Panc1 (cell line): ENCODE measurements around the gene CES2. TPM values are rescaled to one million over a fixed set of nuclear protein-coding genes. Genes with fewer than 3 reads are reported as not detected.

ENCODE experiments used
- ATAC-seq: fragments of 200-7000 bp; cut with Tn5 transposase; 2 replicates; pipeline ENCODE4 v1.9.1; 2020; ENCODE audit warnings: mild to moderate bottlenecking, moderate library complexity
- BruUV-seq: library from RNA; stranded (reverse); fragments of 400-500 nt; replicated peaks from 2 replicates; lab custom pipeline; 2021; lab: Mats Ljungman, UMichigan
- CTCF ChIA-PET: fragments of 300-600 bp; sonication (Branson Sonifier 250); formaldehyde crosslinking; loops from one replicate; lab custom pipeline; 2022; ENCODE audit warnings: antibody characterized with exemption; lab: Charles Lee
- POLR2A ChIA-PET: fragments of 300-600 bp; sonication (Branson Sonifier 250); formaldehyde crosslinking; loops from one replicate; lab custom pipeline; 2022; ENCODE audit warnings: antibody characterized with exemption; lab: Charles Lee
- DNase-seq: peaks from one replicate; pipeline ENCODE4 v3.0.0-alpha.2; 2010; ENCODE audit warnings: low read depth, low spot score
- H3K27ac ChIP-seq: 2 replicates; pipeline ENCODE4 v1.5.1; 2011; ENCODE audit warnings: mild to moderate bottlenecking, low read length, inconsistent platforms
- H3K27me3 ChIP-seq: fragments of 200-500 bp; sonication (Bioruptor generic); 2 replicates; pipeline ENCODE4 v1.6.0; 2014; ENCODE audit warnings: low read length, inconsistent platforms; ENCODE audit not compliant: control insufficient read depth, insufficient read depth
- H3K36me3 ChIP-seq: fragments of 200-500 bp; sonication (Bioruptor generic); 2 replicates; pipeline ENCODE4 v1.5.1; 2014; ENCODE audit warnings: inconsistent platforms, mild to moderate bottlenecking, low read length, moderate library complexity; ENCODE audit not compliant: control insufficient read depth, insufficient read depth
- H3K4me1 ChIP-seq: 2 replicates; pipeline ENCODE4 v1.5.1; 2011; ENCODE audit warnings: inconsistent platforms, mild to moderate bottlenecking, low read length, moderate library complexity; ENCODE audit not compliant: control insufficient read depth, insufficient read depth
- H3K4me3 ChIP-seq, 2 experiments: 2 replicates each; pipeline ENCODE4 v1.5.1; 2011 to 2012; ENCODE audit warnings: low read depth in 2 of 2, low read length in 2 of 2, mild to moderate bottlenecking in 2 of 2, inconsistent platforms in 1 of 2, moderate library complexity in 1 of 2
- H3K9me3 ChIP-seq: fragments of 200-500 bp; sonication (Bioruptor generic); 2 replicates; pipeline ENCODE4 v1.5.1; 2014; ENCODE audit warnings: low read depth, mild to moderate bottlenecking, inconsistent platforms, low read length, moderate library complexity; ENCODE audit not compliant: control insufficient read depth, insufficient read depth
- CTCF ChIP-seq: fragments of 450-650 bp; IDR thresholded peaks from 2 replicates; pipeline ENCODE4 v1.5.1; 2017; ENCODE audit warnings: mild to moderate bottlenecking
- POLR2AphosphoS5 ChIP-seq: IDR thresholded peaks from 2 replicates; pipeline ENCODE4 v1.6.1; 2012; ENCODE audit warnings: mild to moderate bottlenecking, low read depth, low read length, moderate library complexity
- REST ChIP-seq, 2 experiments: IDR thresholded peaks; 2 replicates each; pipeline ENCODE4 v1.6.1; 2011 to 2012; ENCODE audit warnings: low read depth in 2 of 2, control low read depth in 1 of 2, low read length in 1 of 2, mild to moderate bottlenecking in 1 of 2, moderate library complexity in 1 of 2; ENCODE audit not compliant: insufficient read depth in 1 of 2
- SIN3A ChIP-seq: IDR thresholded peaks from 2 replicates; pipeline ENCODE4 v1.6.1; 2012; ENCODE audit warnings: low read depth, mild to moderate bottlenecking, low read length, moderate library complexity, borderline replicate concordance; ENCODE audit not compliant: insufficient read depth
- TCF7L2 ChIP-seq: IDR thresholded peaks from 2 replicates; pipeline ENCODE4 v1.6.1; 2011; ENCODE audit warnings: mild to moderate bottlenecking, low read depth, low read length, inconsistent platforms
- in situ Hi-C: cut with HindIII; loops from 2 replicates; pipeline ENCODE4 v1.10.0; 2016; ENCODE audit warnings: low sequenced_read_pairs, low pct_unique_long_range_greater_than_20kb
- intact Hi-C: fragments of 100-400 bp; cut with micrococcal nuclease; formaldehyde crosslinking; loops from one replicate; pipeline ENCODE4 v1.10.0; 2022; ENCODE audit not compliant: unreplicated experiment
- total RNA-seq: library from RNA; stranded (reverse); gene quantifications from one replicate; pipeline ENCODE4 v1.2.1, GENCODE V29; 2021; ENCODE audit not compliant: unreplicated experiment

CES2 gene
- total RNA-seq, 1 experiment from 2014 or later: 26.3 TPM

- Histone ChIP-seq H3K4me1 (no peaks in the 10 kb centered on the region), H3K27ac (no peak overlapping the region), H3K9me3 (no peaks in the 10 kb centered on the region), H3K4me3 (no peak overlapping the region), H3K36me3 (no peaks in the 10 kb centered on the region), H3K27me3 (no peaks in the 10 kb centered on the region)
- TF ChIP-seq TCF7L2: no peak
- TF ChIP-seq REST (IDR thresholded peaks at IDR 0.05; ENCODE audit: insufficient read depth in 1 of 2, low read depth in 2 of 2, low read length in 1 of 2): no peak
- no peak for TF ChIP-seq SIN3A
- no peak for TF ChIP-seq CTCF
- TF ChIP-seq POLR2AphosphoS5: no peak
- in situ Hi-C loops (no loop called here), intact Hi-C loops (loop anchor here (10.0 kb wide), 2 partner anchors 129 to 179 kb away; partner anchors contain the start of genes B3GNT9, FBXL8, PHAF1 and TRADD)
- BruUV-seq: no TSS peak
- ATAC-seq (no peak), DNase-seq (no peak)
- POLR2A ChIA-PET: no interaction called here
- CTCF ChIA-PET: interaction anchor here (0.6 kb wide), 1 partner anchor 142 kb away, joined by 4 read pairs; no protein-coding TSS in a partner anchor
These were observed 40.1 kb downstream of the CES2 start for GRCh38 chr16:66975302-66975893.

- POLR2A ChIA-PET: interaction anchor here (0.6 kb wide), 1 partner anchor 228 kb away, joined by 11 read pairs; no protein-coding TSS in a partner anchor
- no TSS peak for BruUV-seq
These were observed 41.4 kb downstream of the CES2 start for GRCh38 chr16:66976746-66977145.

More at GRCh38 chr16:66976746-66977145, 41.4 kb downstream of the CES2 start:
- H3K4me3 ChIP-seq: no peak overlapping the region
- H3K9me3 ChIP-seq: no peaks in the 10 kb centered on the region
- CTCF ChIA-PET: interaction anchor here (1.0 kb wide), 1 partner anchor 178 kb away, joined by 3 read pairs; no protein-coding TSS in a partner anchor
- no peak for DNase-seq
- ATAC-seq: no peak
- in situ Hi-C loops (no loop called here), intact Hi-C loops (loop anchor here (2.0 to 10.0 kb wide), 3 partner anchors 38 to 178 kb away; partner anchors contain the start of genes B3GNT9, FBXL8, PHAF1 and TRADD)
- no peak overlapping the region for H3K27ac ChIP-seq
- TF ChIP-seq SIN3A (no peak), REST (IDR thresholded peaks at IDR 0.05; ENCODE audit: insufficient read depth in 1 of 2, low read depth in 2 of 2, low read length in 1 of 2) (no peak), POLR2AphosphoS5 (no peak), TCF7L2 (no peak), CTCF (no peak)
- no peaks in the 10 kb centered on the region for H3K36me3 ChIP-seq
- no peaks in the 10 kb centered on the region for H3K27me3 ChIP-seq
- no peaks in the 10 kb centered on the region for H3K4me1 ChIP-seq
